ENCODE data around the gene BEST3. TPM values are rescaled to one million over a fixed set of nuclear protein-coding genes. Genes with fewer than 3 reads are reported as not detected.
"Not testable (repeated sequence)": the region's sequence is repeated elsewhere in the genome, so short reads cannot be mapped to it uniquely, and the experiment has no call there.

BEST3 gene
- total RNA-seq, 1 experiment from 2014 or later, result 0.59 TPM

DNA sequence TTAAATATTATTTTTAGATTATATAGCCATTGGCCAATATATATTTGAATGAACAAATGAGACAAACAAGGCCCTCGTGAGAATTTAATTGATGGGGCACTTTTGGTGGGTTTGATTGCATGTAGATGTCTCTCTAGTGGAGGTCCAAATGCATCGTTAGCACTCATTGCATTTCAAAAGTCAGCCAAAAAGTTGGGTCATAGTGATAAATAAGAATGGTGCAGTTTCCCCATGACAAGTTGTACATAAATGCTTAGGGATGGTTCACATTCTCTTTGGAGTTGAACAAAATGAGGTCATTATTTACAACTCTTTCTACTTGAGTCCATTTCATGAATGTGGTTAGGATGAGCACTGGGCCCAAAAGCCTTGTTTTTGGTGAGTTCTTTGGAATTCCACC lies 1.0 kb downstream of the BEST3 start:
- H3K4me3 ChIP-seq, result no peak overlapping the region
- DNase-seq, result no peak
- no peaks in the 10 kb centered on the region for H3K9me3 ChIP-seq
- no peaks in the 10 kb centered on the region for H3K36me3 ChIP-seq
- H3K27me3 ChIP-seq, result no peaks in the 10 kb centered on the region

DNA sequence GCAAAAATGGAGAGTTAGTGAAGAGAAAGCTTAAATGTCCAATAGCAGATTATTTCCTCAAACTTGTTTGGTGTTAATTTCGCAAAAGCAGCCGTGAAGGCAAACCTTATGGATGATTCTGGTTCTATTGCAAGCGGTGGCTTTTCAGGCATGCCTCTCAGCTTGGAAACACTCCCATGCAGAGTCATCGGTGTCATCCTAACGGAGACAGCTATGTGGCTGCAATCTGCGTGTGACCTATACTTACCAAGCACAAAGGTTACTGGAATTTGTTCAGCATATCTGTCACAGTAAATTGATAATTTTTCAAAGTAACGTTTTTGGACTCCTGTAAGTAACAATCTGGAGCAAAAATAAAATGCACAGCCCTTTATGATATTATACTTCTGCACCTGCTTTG lies 5.0 kb downstream of the BEST3 start:
- Histone ChIP-seq H3K4me3 (no peak overlapping the region), H3K36me3 (no peaks in the 10 kb centered on the region)
- no peak for DNase-seq

DNA sequence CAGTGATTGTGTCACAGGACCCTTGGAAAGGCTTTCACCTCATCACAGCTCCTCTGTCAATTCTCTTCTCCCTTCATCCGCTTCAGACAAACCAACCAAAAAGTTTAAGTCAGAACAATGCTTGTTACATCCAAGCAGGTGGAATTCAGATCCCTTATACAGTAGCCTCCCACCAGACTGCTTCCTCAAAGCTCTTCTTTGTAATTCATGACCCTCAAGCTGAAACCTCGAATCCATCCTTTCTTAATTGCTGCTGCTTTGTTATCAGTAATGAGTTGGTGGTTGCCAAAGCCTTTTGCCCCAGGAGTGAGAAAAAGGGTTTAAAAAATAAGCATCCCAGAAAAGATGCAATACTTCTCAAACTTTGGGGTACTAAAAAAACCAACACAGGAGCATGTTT lies 9.5 kb downstream of the BEST3 start:
- Histone ChIP-seq H3K9me3 (no peaks in the 10 kb centered on the region), H3K4me3 (no peak overlapping the region), H3K36me3 (no peaks in the 10 kb centered on the region), H3K27me3 (no peaks in the 10 kb centered on the region)
- DNase-seq, result no peak

More for the DNA sequence above, 5.0 kb downstream of the BEST3 start:
- Histone ChIP-seq H3K27me3 (no peaks in the 10 kb centered on the region), H3K9me3 (no peaks in the 10 kb centered on the region)

DNA sequence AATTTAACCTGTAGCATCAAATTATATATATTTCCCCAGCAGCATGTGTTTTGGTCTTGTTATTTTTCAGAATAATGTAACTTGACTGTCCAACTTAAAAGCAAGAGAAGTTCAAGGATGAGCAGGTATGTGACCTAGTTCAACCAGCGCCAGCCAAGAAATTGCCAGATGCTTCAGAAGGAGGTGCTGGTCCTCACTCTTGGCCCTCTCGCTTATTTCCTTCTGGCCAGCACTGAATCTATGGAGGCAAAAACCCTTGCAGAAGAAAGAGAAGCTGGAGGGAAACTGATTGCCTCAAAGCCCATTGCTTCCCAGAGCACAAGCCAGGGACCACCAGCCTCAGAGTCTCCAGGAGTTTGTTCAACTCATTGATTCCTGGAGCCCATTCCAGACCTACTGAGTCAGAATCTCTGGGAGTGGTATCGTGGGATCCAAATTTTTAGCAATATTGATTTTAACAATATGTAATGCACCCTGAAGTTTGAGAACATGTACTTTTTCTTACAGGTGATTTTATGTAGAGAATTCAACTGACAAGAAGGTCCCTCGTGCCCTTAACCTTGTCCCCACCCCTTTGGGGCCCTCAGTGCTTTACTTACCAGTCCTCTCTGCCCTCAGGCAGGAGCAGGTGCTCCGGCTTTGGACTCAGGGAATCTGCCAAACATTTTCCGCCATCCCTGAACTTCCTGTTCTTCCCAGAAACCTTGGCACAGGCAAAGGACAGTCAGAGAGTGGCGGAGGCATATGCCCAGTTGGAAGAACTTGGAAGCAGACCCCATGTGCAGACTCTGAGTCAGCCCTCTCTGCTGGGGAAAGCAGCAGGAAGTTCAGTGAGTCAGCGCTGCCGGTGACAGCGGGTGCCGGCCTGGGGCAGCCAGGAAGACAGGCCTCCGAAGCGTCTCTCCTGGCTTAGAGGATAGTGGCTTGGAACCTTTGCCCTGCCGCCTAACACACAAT lies 10.4 kb downstream of the BEST3 start:
- Histone ChIP-seq H3K27me3 (no peaks in the 10 kb centered on the region), H3K4me3 (no peak overlapping the region), H3K9me3 (no peaks in the 10 kb centered on the region), H3K36me3 (no peaks in the 10 kb centered on the region)
- DNase-seq, result peak; percentile 99

DNA sequence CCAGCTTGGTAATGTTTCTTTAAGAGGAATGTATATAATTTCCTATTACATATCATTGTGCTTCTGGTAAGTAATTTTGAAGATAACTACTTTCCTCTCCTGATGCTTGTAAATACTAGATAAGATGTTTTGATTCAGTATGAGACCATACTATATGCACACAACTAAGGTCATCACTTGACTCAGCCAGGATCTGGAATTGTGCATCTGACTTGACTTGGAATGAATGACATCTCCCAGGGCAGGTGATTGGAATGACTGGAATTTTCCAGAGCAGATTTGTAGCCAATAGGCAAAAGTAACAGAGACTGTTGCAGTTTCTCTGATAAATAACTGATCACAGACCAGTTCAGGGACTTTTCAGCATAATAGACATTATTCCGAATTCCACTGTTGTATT lies 11.1 kb downstream of the BEST3 start:
- DNase-seq, result peak; percentile 8

DNA sequence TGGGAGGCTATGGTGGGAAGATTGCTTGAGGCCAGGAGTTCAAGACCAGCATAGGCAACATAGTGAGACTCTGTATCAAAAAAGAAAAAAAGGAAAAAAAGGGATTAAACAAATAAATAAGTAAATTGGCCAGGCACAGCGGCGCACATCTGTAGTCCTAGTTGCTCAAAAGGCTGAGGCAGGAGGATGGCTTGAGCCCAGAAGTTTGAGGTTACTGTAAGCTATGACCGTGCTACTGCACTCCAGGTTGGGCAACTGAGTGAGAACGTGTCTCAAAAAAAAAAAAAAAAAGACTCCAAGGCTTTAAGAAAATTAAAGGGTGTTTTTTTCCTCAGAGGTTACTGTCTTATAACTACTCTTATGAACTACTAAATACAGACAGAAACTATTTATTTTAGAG lies 11.7 kb downstream of the BEST3 start:
- no peaks in the 10 kb centered on the region for H3K36me3 ChIP-seq
- H3K9me3 ChIP-seq, result no peaks in the 10 kb centered on the region
- H3K27me3 ChIP-seq, result no peaks in the 10 kb centered on the region
- no peak overlapping the region for H3K4me3 ChIP-seq
- DNase-seq, result peak; percentile 23

More for the DNA sequence above, 11.1 kb downstream of the BEST3 start:
- H3K9me3 ChIP-seq, result no peaks in the 10 kb centered on the region
- no peaks in the 10 kb centered on the region for H3K36me3 ChIP-seq
- H3K4me3 ChIP-seq, result no peak overlapping the region
- no peaks in the 10 kb centered on the region for H3K27me3 ChIP-seq

DNA sequence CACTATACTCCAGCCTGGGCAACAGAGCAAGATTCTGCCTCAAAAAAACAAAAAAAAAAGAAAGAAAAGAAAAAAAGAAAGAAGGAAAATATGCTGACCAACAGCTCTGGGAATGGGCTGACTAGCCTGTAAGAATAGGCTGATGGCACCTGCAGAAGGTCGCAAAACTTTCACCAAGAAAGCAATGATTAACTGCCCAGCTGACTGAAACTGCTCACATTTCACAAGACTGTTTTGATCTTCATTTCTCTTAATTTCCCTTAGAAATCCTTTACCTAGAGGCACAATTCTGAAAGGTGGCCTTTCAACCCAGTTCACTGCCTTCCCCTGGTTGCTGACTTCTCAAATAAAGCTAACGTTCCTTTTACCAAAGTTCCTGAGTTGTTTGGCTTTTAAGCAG lies 12.4 kb downstream of the BEST3 start:
- H3K9me3 ChIP-seq, result no peaks in the 10 kb centered on the region
- no peaks in the 10 kb centered on the region for H3K36me3 ChIP-seq
- no peak for DNase-seq
- no peak overlapping the region for H3K4me3 ChIP-seq
- H3K27me3 ChIP-seq, result no peaks in the 10 kb centered on the region

DNA sequence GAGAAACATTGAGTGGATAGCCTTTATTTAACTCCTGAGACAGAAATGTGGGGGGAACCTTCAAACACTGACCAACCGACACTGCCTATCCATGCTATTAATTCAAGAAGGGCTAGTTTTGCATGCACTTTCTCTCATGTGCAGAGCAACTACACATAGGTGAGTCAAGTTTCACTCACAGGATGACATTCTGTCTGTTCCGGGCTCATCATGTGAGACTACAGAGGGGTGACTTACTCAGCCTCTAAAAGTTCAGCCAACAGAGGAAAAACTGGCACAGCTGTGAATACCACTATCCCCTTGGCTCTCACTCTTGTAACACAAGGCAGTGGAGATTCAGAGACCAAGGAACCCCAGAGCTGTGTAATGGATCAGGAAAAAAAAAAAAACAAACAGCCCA lies 13.3 kb downstream of the BEST3 start:
- DNase-seq, result peak; percentile 80
- Histone ChIP-seq H3K36me3 (no peaks in the 10 kb centered on the region), H3K4me3 (no peak overlapping the region), H3K27me3 (no peaks in the 10 kb centered on the region), H3K9me3 (no peaks in the 10 kb centered on the region)

DNA sequence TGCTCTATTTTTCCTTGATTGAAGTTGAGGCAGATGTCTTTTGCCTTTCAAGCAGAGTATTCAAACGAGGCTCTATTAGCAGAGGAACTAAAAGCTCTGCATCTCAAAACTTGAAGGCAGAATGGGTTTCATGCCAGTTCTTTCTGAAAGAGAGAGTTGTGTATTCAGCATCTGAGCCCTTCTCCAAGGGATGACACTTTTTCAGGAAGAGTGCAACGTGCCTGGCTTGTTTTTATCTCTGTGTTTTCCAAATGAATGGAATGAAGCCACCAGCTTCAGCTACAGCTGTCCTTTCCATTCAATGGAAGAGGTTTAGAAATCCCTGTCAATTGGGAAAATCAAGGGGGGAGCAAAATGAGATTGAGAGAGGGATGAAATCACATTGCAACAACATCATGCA lies 14.6 kb downstream of the BEST3 start:
- no peaks in the 10 kb centered on the region for H3K27me3 ChIP-seq
- no peak for DNase-seq

DNA sequence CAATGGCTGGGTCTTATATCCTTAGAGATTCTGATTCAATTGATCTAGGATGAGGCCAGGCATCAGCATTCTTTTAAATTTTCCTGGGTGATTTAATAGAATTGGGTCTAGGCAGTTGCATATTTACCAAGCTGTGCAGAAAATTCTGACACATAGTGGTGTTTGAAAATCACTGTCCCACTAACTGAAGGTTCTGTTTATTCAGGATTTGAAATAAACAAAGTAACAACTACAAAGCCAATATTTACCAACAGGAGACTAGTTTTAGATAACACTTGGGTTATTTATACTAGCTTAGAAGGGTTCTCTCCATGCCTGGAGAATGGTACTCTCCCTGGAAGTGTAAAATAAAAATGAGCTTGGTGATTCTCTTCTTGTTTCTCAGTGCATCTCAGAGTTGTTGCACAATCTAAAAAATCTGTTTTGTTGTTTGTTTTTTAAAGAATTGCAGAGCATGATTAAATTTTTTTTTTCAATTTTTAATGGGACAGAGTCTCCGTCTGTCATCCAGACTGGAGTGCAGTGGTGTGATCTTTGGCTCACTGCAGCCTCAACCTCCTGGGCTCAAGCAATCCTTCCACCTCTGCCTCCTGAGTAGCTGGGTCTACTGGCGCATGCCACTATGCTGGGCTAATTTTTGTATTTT lies 16.9 kb downstream of the BEST3 start:
- no peak for DNase-seq
- no peaks in the 10 kb centered on the region for H3K36me3 ChIP-seq
- no peak overlapping the region for H3K4me3 ChIP-seq
- H3K27me3 ChIP-seq, result no peaks in the 10 kb centered on the region
- no peaks in the 10 kb centered on the region for H3K9me3 ChIP-seq

More for the DNA sequence above, 14.6 kb downstream of the BEST3 start:
- no peak overlapping the region for H3K4me3 ChIP-seq
- H3K9me3 ChIP-seq, result no peaks in the 10 kb centered on the region
- no peaks in the 10 kb centered on the region for H3K36me3 ChIP-seq

DNA sequence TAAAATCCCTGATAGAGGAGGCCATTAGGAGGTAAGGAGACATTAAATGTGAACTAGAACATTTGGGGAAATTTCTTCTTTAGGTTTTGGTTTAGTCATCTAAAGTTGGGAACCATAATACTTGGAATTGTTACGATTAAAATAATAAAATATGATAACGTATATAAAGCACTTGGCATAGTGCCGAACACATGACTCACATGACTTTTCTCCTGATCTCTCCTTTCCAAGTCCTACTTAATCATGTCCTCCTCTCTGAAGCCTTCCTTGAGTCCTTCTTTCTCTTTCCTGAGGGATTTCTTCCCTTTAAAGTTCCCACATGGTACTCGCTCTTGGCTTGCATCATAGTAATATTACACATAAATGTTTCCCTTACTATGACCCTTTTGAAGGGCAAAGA lies 20.0 kb downstream of the BEST3 start:
- no peaks in the 10 kb centered on the region for H3K9me3 ChIP-seq
- H3K36me3 ChIP-seq, result no peaks in the 10 kb centered on the region
- no peak overlapping the region for H3K4me3 ChIP-seq
- no peaks in the 10 kb centered on the region for H3K27me3 ChIP-seq
- peak; percentile 22 for DNase-seq

DNA sequence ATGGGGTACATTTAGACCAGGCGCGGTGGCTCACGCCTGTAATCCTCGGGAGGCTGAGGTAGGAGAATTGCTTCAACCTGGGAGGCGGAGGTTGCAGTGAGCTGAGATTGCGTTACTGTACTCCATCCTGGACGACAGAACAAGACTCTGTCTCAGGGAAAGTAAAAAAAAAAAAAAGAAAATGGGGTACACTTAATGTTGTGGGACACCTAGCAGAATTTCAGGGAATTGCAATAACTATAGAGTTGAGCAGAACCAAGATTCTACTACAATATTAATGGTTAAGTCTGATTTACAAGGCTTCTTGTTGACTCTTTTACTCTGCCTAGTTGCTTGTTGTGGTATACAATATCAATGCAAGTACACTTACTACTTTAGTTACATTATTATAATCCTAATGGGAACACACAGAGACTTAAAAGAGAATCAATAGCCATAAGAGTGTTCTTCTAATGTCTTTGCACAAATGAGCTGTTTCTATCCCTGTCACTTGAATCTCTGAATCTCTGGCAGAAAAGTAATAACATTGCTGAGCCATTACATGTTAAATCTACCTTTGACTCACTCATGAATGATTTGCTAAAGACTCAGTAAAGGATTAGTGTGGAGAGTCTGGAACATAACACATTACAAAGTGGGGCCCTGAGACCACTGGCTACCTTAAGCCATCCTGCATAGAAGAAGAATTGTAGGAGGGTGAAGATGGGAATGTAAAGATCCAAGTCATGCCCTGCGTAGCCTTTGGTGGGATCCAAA lies 22.7 kb downstream of the BEST3 start:
- no peak for DNase-seq
- Histone ChIP-seq H3K4me3 (no peak overlapping the region), H3K36me3 (no peaks in the 10 kb centered on the region), H3K9me3 (no peaks in the 10 kb centered on the region), H3K27me3 (no peaks in the 10 kb centered on the region)

DNA sequence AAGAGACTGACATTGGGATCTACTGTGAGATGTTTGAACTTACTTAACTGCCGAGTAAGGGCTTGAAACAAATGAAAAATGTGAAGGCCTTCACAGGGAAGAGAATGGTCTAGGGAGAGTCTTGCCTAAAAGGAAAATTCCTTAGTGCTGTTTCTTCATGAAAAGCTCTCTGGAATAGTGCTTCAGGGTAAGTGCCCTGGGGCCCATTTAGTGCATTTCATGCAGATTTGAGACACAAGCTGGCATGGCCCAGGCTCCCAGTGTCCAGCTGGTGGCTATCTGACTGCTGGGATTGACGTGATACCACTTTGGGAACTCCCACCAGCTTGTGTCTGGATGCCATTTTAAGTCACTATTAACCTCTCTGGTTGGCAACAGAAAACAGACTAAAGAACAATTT lies 26.9 kb downstream of the BEST3 start:
- Histone ChIP-seq H3K9me3 (no peaks in the 10 kb centered on the region), H3K36me3 (no peaks in the 10 kb centered on the region), H3K27me3 (no peaks in the 10 kb centered on the region), H3K4me3 (no peak overlapping the region)
- no peak for DNase-seq

DNA sequence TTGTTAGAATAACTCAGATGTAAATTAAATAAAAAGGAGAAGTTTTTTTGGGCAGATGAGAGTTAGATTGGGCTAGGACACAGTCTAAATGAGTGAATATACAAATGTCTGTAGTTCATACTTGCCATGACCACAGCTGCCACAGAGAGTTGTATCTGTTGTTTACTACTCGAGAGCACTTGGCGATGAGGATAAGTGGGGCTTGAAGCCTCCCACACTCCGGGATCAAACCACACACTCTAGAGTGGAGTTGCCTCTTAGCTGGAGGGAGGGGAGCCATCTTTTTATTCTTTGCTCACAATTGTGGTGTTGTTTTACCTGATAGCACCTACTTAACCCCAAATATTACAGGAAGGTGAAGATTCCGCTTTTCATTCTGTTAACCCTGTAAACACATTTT lies 27.5 kb downstream of the BEST3 start:
- H3K4me3 ChIP-seq, result no peak overlapping the region
- H3K36me3 ChIP-seq, result no peaks in the 10 kb centered on the region
- H3K9me3 ChIP-seq, result no peaks in the 10 kb centered on the region
- no peak for DNase-seq
- no peaks in the 10 kb centered on the region for H3K27me3 ChIP-seq

DNA sequence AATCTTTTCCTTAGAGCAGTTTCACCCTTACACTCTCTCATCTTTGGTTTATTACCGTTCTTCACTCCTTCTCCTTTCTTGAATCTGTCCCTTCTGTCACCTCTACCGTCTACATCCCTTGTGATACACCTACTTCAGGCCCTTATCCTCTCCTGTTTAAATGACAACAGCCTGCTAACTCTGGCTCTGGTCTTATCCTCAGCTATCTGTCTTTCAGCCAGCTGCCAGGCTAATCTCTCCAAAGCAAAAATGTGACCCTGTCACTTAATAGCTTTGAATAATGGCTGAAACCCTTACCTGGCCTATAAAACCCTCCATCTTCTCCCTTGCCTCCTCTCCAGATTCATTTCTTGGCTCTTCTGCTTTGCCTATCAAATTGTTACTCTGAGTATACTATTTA lies 32.3 kb downstream of the BEST3 start:
- no peaks in the 10 kb centered on the region for H3K9me3 ChIP-seq
- H3K27me3 ChIP-seq, result no peaks in the 10 kb centered on the region
- no peaks in the 10 kb centered on the region for H3K36me3 ChIP-seq
- no peak for DNase-seq
- no peak overlapping the region for H3K4me3 ChIP-seq

DNA sequence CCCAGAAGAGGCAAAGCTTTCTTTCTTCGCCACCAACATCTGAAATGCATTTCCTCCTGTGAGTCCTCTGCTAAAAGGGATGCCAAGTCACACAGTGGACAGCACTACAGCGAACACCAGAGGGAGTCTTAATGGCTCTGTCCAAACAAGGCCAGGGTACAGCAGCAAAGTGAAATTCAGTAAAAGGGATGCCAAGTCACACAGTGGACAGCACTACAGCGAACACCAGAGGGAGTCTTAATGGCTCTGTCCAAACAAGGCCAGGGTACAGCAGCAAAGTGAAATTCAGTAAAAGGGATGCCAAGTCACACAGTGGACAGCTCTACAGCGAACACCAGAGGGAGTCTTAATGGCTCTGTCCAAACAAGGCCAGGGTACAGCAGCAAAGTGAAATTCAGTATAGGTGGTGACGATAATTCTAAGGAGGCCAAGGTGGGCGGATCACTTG lies 34.1 kb downstream of the BEST3 start:
- not testable (repeated sequence) for H3K36me3 ChIP-seq, H3K4me3 ChIP-seq, H3K9me3 ChIP-seq, H3K27me3 ChIP-seq
- peak; percentile 44 for DNase-seq

DNA sequence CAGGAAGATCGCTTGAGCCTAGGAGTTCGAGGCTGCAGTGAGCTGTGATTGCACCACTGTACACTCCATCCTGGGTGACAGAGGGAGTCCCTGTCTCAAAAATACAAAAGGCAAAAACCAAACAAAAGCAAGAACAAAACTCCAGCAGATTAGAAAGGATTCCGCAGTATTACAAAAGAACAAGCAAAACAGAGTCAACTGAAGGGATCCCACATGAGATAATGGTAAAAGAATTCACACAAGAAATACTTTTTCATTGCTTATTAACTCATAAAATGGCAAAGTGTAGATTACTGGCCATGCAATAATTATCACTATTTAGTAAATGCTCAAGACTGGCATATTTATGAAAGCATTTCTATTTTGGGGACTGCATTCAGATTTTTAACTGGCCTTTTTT lies 35.4 kb downstream of the BEST3 start:
- H3K36me3 ChIP-seq, result no peaks in the 10 kb centered on the region
- no peaks in the 10 kb centered on the region for H3K9me3 ChIP-seq
- no peak overlapping the region for H3K4me3 ChIP-seq
- no peak for DNase-seq
- H3K27me3 ChIP-seq, result no peaks in the 10 kb centered on the region
